HUES6 (cell line): ENCODE measurements around the gene OCRL.

Experiments
- H3K27ac ChIP-seq: 2 replicates; pipeline ENCODE4 v1.7.0; 2013; ENCODE audit warnings: low read depth, mild to moderate bottlenecking, low read length, inconsistent platforms
- H3K27me3 ChIP-seq: 2 replicates; pipeline ENCODE4 v1.6.1; 2013; ENCODE audit warnings: low read length; ENCODE audit not compliant: control insufficient read depth, insufficient read depth
- H3K36me3 ChIP-seq: 2 replicates; pipeline ENCODE4 v1.6.1; 2013; ENCODE audit warnings: low read length; ENCODE audit not compliant: control insufficient read depth, insufficient read depth
- H3K4me1 ChIP-seq: 2 replicates; pipeline ENCODE4 v1.6.1; 2013; ENCODE audit warnings: low read length; ENCODE audit not compliant: control insufficient read depth, insufficient read depth
- H3K4me3 ChIP-seq: 2 replicates; pipeline ENCODE4 v1.5.1; 2013; ENCODE audit warnings: low read depth, low read length
- H3K9ac ChIP-seq: one replicate; pipeline ENCODE4 v1.6.1; 2013; ENCODE audit warnings: mild to moderate bottlenecking, low read length
- H3K9me3 ChIP-seq: 2 replicates; pipeline ENCODE4 v1.6.1; 2013; ENCODE audit warnings: low read depth, low read length; ENCODE audit not compliant: control insufficient read depth, insufficient read depth

The OCRL gene

GRCh38 chrX:129581904-129582303 is 41.8 kb downstream of the OCRL start:
- H3K4me3 ChIP-seq: no peak overlapping the region
- no peak overlapping the region for H3K9ac ChIP-seq
- no peak overlapping the region for H3K27ac ChIP-seq
- peaks cover 85% of the 10 kb centered on the region for H3K36me3 ChIP-seq
- H3K9me3 ChIP-seq: no peaks in the 10 kb centered on the region
- no peaks in the 10 kb centered on the region for H3K4me1 ChIP-seq
- no peaks in the 10 kb centered on the region; the same call in 1 of the 2 replicates for H3K27me3 ChIP-seq

GRCh38 chrX:129585167-129585566 is 45.1 kb downstream of the OCRL start:
- Histone ChIP-seq H3K4me3 (no peak overlapping the region), H3K36me3 (peaks cover 88% of the 10 kb centered on the region), H3K9ac (no peak overlapping the region)

DNA sequence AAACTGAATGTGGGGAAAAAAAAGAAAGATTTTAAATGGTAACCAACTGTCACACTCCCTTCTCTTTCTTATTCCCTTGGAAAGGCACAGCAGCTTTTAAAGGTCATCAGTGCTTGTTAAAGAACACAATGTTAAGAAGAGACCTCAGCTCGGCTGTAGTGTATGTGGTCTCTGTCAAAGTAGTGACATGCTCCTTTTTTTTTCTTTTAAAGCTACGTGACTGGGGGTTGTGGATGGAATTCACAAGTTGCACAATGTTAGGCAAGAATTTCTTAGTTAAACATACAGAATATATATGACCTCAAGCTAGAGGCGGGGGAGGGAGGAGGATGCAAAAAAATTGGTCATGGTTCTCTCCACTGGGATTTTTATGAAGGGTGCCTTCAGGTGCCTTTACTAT is 45.6 kb downstream of the OCRL start:
- Histone ChIP-seq H3K9ac (no peak overlapping the region), H3K36me3 (peaks cover 88% of the 10 kb centered on the region), H3K4me3 (no peak overlapping the region), H3K9me3 (no peaks in the 10 kb centered on the region), H3K27me3 (no peaks in the 10 kb centered on the region; the same call in 1 of the 2 replicates), H3K4me1 (no peaks in the 10 kb centered on the region), H3K27ac (no peak overlapping the region)

More at GRCh38 chrX:129585167-129585566, 45.1 kb downstream of the OCRL start:
- no peak overlapping the region for H3K27ac ChIP-seq
- no peaks in the 10 kb centered on the region for H3K9me3 ChIP-seq
- H3K27me3 ChIP-seq: no peaks in the 10 kb centered on the region; the same call in 1 of the 2 replicates
- no peaks in the 10 kb centered on the region for H3K4me1 ChIP-seq

- H3K4me1 ChIP-seq: no peaks in the 10 kb centered on the region
- H3K9ac ChIP-seq: no peak overlapping the region
- H3K36me3 ChIP-seq: peaks cover 91% of the 10 kb centered on the region
- H3K27me3 ChIP-seq: no peaks in the 10 kb centered on the region; the same call in 1 of the 2 replicates
- H3K4me3 ChIP-seq: no peak overlapping the region
- no peaks in the 10 kb centered on the region for H3K9me3 ChIP-seq
- no peak overlapping the region for H3K27ac ChIP-seq
Observed at GRCh38 chrX:129586446-129586845, 46.4 kb downstream of the OCRL start.

DNA sequence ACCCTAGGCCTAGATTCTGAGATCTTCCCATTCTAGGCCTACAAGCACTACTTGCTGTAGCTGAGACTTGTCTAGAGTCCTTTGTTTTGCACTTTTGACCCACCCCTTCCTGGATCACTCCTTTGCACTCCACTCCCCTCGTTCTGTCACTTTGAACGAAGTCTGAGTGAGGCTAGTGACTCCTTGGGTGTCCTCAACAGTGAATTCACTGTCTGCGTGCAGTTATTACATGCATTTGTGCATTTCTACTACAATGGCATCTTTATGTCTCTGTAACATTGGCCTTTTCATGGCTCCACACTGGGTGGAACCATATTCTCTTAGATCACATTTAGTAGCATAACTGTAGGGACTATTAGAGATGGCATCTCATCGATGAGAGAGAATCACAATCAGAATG is 50.5 kb downstream of the OCRL start:
- Histone ChIP-seq H3K9me3 (no peaks in the 10 kb centered on the region), H3K9ac (no peak overlapping the region), H3K27ac (no peak overlapping the region), H3K36me3 (peaks cover 83% of the 10 kb centered on the region), H3K4me1 (peaks cover 14% of the 10 kb centered on the region; the same call in 1 of the 2 replicates), H3K27me3 (no peaks in the 10 kb centered on the region; the same call in 1 of the 2 replicates), H3K4me3 (no peak overlapping the region)

DNA sequence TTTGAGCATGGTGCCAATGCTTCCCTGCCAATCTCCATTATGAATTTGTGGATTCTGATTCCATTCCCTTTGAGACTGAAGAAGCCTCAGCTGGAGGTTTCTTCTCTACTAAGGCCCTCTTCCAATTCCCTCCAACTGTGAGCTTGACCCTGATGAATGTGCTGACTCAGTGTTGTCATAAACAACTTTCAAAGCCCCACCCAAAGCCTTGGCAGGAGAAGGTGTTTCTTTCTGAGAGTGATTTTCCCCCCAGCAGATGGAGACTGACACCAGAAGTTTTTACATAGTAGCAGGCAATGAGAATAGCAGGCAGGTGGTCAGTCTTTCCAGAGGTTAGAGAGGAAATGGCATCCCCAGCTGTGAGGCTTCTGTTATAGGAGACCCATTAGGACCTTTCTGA is 53.1 kb downstream of the OCRL start:
- no peak overlapping the region for H3K9ac ChIP-seq
- H3K4me1 ChIP-seq: peaks cover 14% of the 10 kb centered on the region; the same call in 1 of the 2 replicates
- no peaks in the 10 kb centered on the region for H3K9me3 ChIP-seq
- no peak overlapping the region for H3K27ac ChIP-seq
- H3K4me3 ChIP-seq: no peak overlapping the region
- H3K27me3 ChIP-seq: no peaks in the 10 kb centered on the region; the same call in 1 of the 2 replicates
- peaks cover 63% of the 10 kb centered on the region for H3K36me3 ChIP-seq

DNA sequence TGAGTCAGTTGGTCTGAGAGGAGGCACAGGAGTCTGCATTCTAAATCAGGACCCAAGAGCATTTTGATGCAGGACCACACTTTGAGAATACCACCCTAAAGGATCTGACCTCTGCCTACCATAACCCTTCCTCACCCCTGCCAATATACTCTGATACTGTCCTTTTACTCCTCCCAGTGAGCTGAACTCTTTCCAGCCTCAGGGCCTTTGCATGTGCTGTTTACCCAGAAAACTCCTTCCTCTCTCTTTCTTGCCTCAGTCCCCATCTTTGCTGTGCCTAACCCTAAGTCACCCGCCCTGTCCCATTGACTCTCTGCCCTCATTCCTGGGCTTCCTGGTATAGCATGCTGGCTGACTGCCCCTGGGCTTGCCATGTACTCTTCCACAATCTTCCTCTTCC is 54.7 kb downstream of the OCRL start:
- no peak overlapping the region for H3K9ac ChIP-seq
- H3K9me3 ChIP-seq: no peaks in the 10 kb centered on the region
- H3K27ac ChIP-seq: no peak overlapping the region
- peaks cover 18% of the 10 kb centered on the region; the same call in 1 of the 2 replicates for H3K4me1 ChIP-seq
- H3K27me3 ChIP-seq: no peaks in the 10 kb centered on the region; the same call in 1 of the 2 replicates
- peaks cover 46% of the 10 kb centered on the region for H3K36me3 ChIP-seq
- no peak overlapping the region for H3K4me3 ChIP-seq

DNA sequence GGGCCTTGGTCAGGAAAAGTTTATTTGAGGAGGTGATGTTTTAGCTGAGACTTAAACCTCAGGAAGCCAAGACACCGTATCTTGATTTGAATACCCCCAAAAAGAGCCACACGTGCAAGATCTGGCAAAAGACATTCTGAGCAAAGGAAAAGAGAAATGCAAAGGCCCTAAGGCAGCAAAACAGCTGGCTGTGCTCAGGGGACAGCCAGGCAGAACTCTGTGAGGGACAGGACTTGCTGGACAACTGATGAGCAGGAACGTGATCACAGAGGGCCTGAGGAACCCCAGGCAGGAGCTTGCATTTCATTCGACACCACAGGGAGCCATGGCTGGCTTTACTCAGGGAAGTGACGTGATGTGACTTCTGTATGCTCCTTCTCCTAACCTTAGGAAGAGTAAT is 56.0 kb downstream of the OCRL start:
- no peaks in the 10 kb centered on the region; the same call in 1 of the 2 replicates for H3K27me3 ChIP-seq
- H3K4me3 ChIP-seq: no peak overlapping the region
- no peak overlapping the region for H3K27ac ChIP-seq
- peaks cover 20% of the 10 kb centered on the region; the same call in 1 of the 2 replicates for H3K4me1 ChIP-seq
- H3K9me3 ChIP-seq: no peaks in the 10 kb centered on the region
- peaks cover 33% of the 10 kb centered on the region for H3K36me3 ChIP-seq
- no peak overlapping the region for H3K9ac ChIP-seq

- no peak overlapping the region for H3K4me3 ChIP-seq
- no peaks in the 10 kb centered on the region for H3K9me3 ChIP-seq
- H3K4me1 ChIP-seq: peaks cover 15% of the 10 kb centered on the region; the same call in 1 of the 2 replicates
- peaks cover 21% of the 10 kb centered on the region for H3K36me3 ChIP-seq
- no peak overlapping the region for H3K9ac ChIP-seq
- H3K27ac ChIP-seq: no peak overlapping the region
- no peaks in the 10 kb centered on the region; the same call in 1 of the 2 replicates for H3K27me3 ChIP-seq
Observed at GRCh38 chrX:129597905-129598304, 57.8 kb downstream of the OCRL start.

GRCh38 chrX:129599499-129599898 is 59.4 kb downstream of the OCRL start:
- peaks cover 13% of the 10 kb centered on the region for H3K4me1 ChIP-seq
- no peaks in the 10 kb centered on the region; the same call in 1 of the 2 replicates for H3K27me3 ChIP-seq
- no peaks in the 10 kb centered on the region for H3K9me3 ChIP-seq
- no peak overlapping the region for H3K4me3 ChIP-seq
- no peak overlapping the region for H3K27ac ChIP-seq
- peaks cover 13% of the 10 kb centered on the region for H3K36me3 ChIP-seq
- H3K9ac ChIP-seq: no peak overlapping the region

- H3K27me3 ChIP-seq: no peaks in the 10 kb centered on the region; the same call in 1 of the 2 replicates
- H3K9me3 ChIP-seq: no peaks in the 10 kb centered on the region
- H3K4me3 ChIP-seq: no peak overlapping the region
Observed at GRCh38 chrX:129599996-129600395, 59.9 kb downstream of the OCRL start.

More at GRCh38 chrX:129599996-129600395, 59.9 kb downstream of the OCRL start:
- Histone ChIP-seq H3K36me3 (peaks cover 8% of the 10 kb centered on the region; the same call in 1 of the 2 replicates), H3K4me1 (peaks cover 14% of the 10 kb centered on the region), H3K9ac (no peak overlapping the region), H3K27ac (no peak overlapping the region)
